ENCODE data around the gene MRGPRE.

GRCh38 chr11:3218483-3219280 lies 13.5 kb downstream of the MRGPRE start, which contains the start of gene MRGPRG:
- no peak for TF ChIP-seq CTCF (IDR thresholded peaks at IDR 0.05)
- TF ChIP-seq EZH2 (IDR thresholded peaks at IDR 0.05; ENCODE audit: borderline replicate concordance, insufficient read depth, low read depth, low read length, poor library complexity, severe bottlenecking) = no peak

All from B cell (primary cell).